Putamen (tissue), 1 donor: ENCODE data around the gene ANXA11.
"Not testable (repeated sequence)": the region's sequence is repeated elsewhere in the genome, so short reads cannot be mapped to it uniquely, and the experiment has no call there.

ENCODE experiments used
- DNase-seq: peaks from one replicate; pipeline ENCODE4 v3.0.0-alpha.2; 2016; ENCODE audit warnings: low spot score

The ANXA11 gene

GRCh38 chr10:80145406-80146308 is 59.7 kb downstream of the ANXA11 start:
- DNase-seq: not testable (repeated sequence)

- no peak for DNase-seq
These were observed 60.6 kb downstream of the ANXA11 start for GRCh38 chr10:80144696-80145131.

- peak; percentile 9 for DNase-seq
These were observed 61.2 kb downstream of the ANXA11 start for GRCh38 chr10:80144067-80144695.

- no peak for DNase-seq
These were observed 63.5 kb downstream of the ANXA11 start for GRCh38 chr10:80141696-80142460.

GRCh38 chr10:80140251-80140650 is 65.1 kb downstream of the ANXA11 start:
- DNase-seq: no peak

- no peak for DNase-seq
These were observed 66.1 kb downstream of the ANXA11 start for GRCh38 chr10:80139265-80139664.

GRCh38 chr10:80137920-80138319 is 67.4 kb downstream of the ANXA11 start:
- no peak for DNase-seq

GRCh38 chr10:80137031-80137862 is 68.1 kb downstream of the ANXA11 start:
- no peak for DNase-seq

GRCh38 chr10:80136134-80136571 is 69.2 kb downstream of the ANXA11 start:
- no peak for DNase-seq

GRCh38 chr10:80133687-80134086 is 71.7 kb downstream of the ANXA11 start:
- not testable (repeated sequence) for DNase-seq

- DNase-seq: no peak
These were observed 72.1 kb downstream of the ANXA11 start for GRCh38 chr10:80133206-80133605.

- DNase-seq: no peak
These were observed 72.8 kb downstream of the ANXA11 start, which contains the start of gene PLAC9 for GRCh38 chr10:80132299-80133139. Gene PLAC9 (plus strand): TSS chr10:80132730. CDS start chr10:80132763, 33 bp downstream.

GRCh38 chr10:80131499-80131901 is 73.8 kb downstream of the ANXA11 start:
- DNase-seq: no peak

- no peak for DNase-seq
These were observed 78.5 kb downstream of the ANXA11 start for GRCh38 chr10:80126876-80127275.

- DNase-seq: peak; percentile 65
These were observed 82.6 kb downstream of the ANXA11 start for GRCh38 chr10:80122746-80123145.

- DNase-seq: no peak
These were observed 83.1 kb downstream of the ANXA11 start for GRCh38 chr10:80122110-80122710.

- no peak for DNase-seq
These were observed 86.7 kb downstream of the ANXA11 start for GRCh38 chr10:80118669-80119068.

GRCh38 chr10:80110986-80111385 is 94.4 kb downstream of the ANXA11 start:
- no peak for DNase-seq

GRCh38 chr10:80108576-80109239 is 96.6 kb downstream of the ANXA11 start:
- DNase-seq: no peak
